ENCODE measurements around the gene PTGR3.
"Not testable (repeated sequence)": the region's sequence is repeated elsewhere in the genome, so short reads cannot be mapped to it uniquely, and the experiment has no call there.

PTGR3 gene

GRCh38 chr18:75189696-75190095 is 19.2 kb downstream of the PTGR3 start:
- Histone ChIP-seq H3K4me3 (ENCODE audit: low read length) (no peak overlapping the region), H3K4me2 (ENCODE audit: low read length) (no peak overlapping the region), H3K9ac (ENCODE audit: low read depth, low read length) (no peak overlapping the region), H3K9me3 (replicated peaks; ENCODE audit: low read length) (no peaks in the 10 kb centered on the region), H3K4me1 (ENCODE audit: control insufficient read depth, insufficient read depth, low read length) (no peaks in the 10 kb centered on the region), H3K36me3 (ENCODE audit: insufficient read depth, low read length) (no peaks in the 10 kb centered on the region), H3K27me3 (ENCODE audit: control insufficient read depth, insufficient read depth, low read length) (no peaks in the 10 kb centered on the region)

GRCh38 chr18:75187702-75188101 is 21.2 kb downstream of the PTGR3 start:
- H3K36me3 ChIP-seq (ENCODE audit: insufficient read depth, low read length); H3K4me3 ChIP-seq (ENCODE audit: low read length); H3K9ac ChIP-seq (ENCODE audit: low read depth, low read length); H3K9me3 ChIP-seq (replicated peaks; ENCODE audit: low read length); H3K4me1 ChIP-seq (ENCODE audit: control insufficient read depth, insufficient read depth, low read length); H3K27me3 ChIP-seq (ENCODE audit: control insufficient read depth, insufficient read depth, low read length); H3K4me2 ChIP-seq (ENCODE audit: low read length): not testable (repeated sequence)

GRCh38 chr18:75185460-75185859 is 23.5 kb downstream of the PTGR3 start:
- no peaks in the 10 kb centered on the region for H3K9me3 ChIP-seq (replicated peaks; ENCODE audit: low read length)
- no peaks in the 10 kb centered on the region for H3K27me3 ChIP-seq (ENCODE audit: control insufficient read depth, insufficient read depth, low read length)
- no peak overlapping the region for H3K9ac ChIP-seq (ENCODE audit: low read depth, low read length)
- H3K4me1 ChIP-seq (ENCODE audit: control insufficient read depth, insufficient read depth, low read length) = no peaks in the 10 kb centered on the region
- no peak overlapping the region for H3K4me2 ChIP-seq (ENCODE audit: low read length)
- H3K36me3 ChIP-seq (ENCODE audit: insufficient read depth, low read length) = no peaks in the 10 kb centered on the region
- no peak overlapping the region for H3K4me3 ChIP-seq (ENCODE audit: low read length)

GRCh38 chr18:75183973-75184493 is 24.9 kb downstream of the PTGR3 start:
- no peaks in the 10 kb centered on the region for H3K9me3 ChIP-seq (replicated peaks; ENCODE audit: low read length)
- H3K4me2 ChIP-seq (ENCODE audit: low read length) = no peak overlapping the region
- no peaks in the 10 kb centered on the region for H3K4me1 ChIP-seq (ENCODE audit: control insufficient read depth, insufficient read depth, low read length)
- peaks cover 3% of the 10 kb centered on the region for H3K27me3 ChIP-seq (ENCODE audit: control insufficient read depth, insufficient read depth, low read length)
- no peak overlapping the region for H3K4me3 ChIP-seq (ENCODE audit: low read length)
- H3K36me3 ChIP-seq (ENCODE audit: insufficient read depth, low read length) = no peaks in the 10 kb centered on the region
- no peak overlapping the region for H3K9ac ChIP-seq (ENCODE audit: low read depth, low read length)

- H3K27me3 ChIP-seq (ENCODE audit: control insufficient read depth, insufficient read depth, low read length) = peaks cover 3% of the 10 kb centered on the region
- H3K4me2 ChIP-seq (ENCODE audit: low read length) = no peak overlapping the region
- no peak overlapping the region for H3K4me3 ChIP-seq (ENCODE audit: low read length)
- no peaks in the 10 kb centered on the region for H3K9me3 ChIP-seq (replicated peaks; ENCODE audit: low read length)
- no peaks in the 10 kb centered on the region for H3K36me3 ChIP-seq (ENCODE audit: insufficient read depth, low read length)
- no peaks in the 10 kb centered on the region for H3K4me1 ChIP-seq (ENCODE audit: control insufficient read depth, insufficient read depth, low read length)
- no peak overlapping the region for H3K9ac ChIP-seq (ENCODE audit: low read depth, low read length)
These were observed 25.4 kb downstream of the PTGR3 start for GRCh38 chr18:75183524-75183923.

GRCh38 chr18:75179819-75180600 is 28.9 kb downstream of the PTGR3 start:
- Histone ChIP-seq H3K36me3 (ENCODE audit: insufficient read depth, low read length) (no peaks in the 10 kb centered on the region), H3K9me3 (replicated peaks; ENCODE audit: low read length) (no peaks in the 10 kb centered on the region), H3K9ac (ENCODE audit: low read depth, low read length) (no peak overlapping the region), H3K4me3 (ENCODE audit: low read length) (no peak overlapping the region), H3K4me2 (ENCODE audit: low read length) (no peak overlapping the region), H3K4me1 (ENCODE audit: control insufficient read depth, insufficient read depth, low read length) (no peaks in the 10 kb centered on the region), H3K27me3 (ENCODE audit: control insufficient read depth, insufficient read depth, low read length) (peaks cover 3% of the 10 kb centered on the region)

- Histone ChIP-seq H3K9ac (ENCODE audit: low read depth, low read length) (no peak overlapping the region), H3K4me1 (ENCODE audit: control insufficient read depth, insufficient read depth, low read length) (no peaks in the 10 kb centered on the region), H3K27me3 (ENCODE audit: control insufficient read depth, insufficient read depth, low read length) (peaks cover 3% of the 10 kb centered on the region), H3K9me3 (replicated peaks; ENCODE audit: low read length) (no peaks in the 10 kb centered on the region), H3K36me3 (ENCODE audit: insufficient read depth, low read length) (no peaks in the 10 kb centered on the region), H3K4me2 (ENCODE audit: low read length) (no peak overlapping the region), H3K4me3 (ENCODE audit: low read length) (no peak overlapping the region)
These were observed 30.6 kb downstream of the PTGR3 start for GRCh38 chr18:75178376-75178775.

GRCh38 chr18:75176849-75177248 is 32.1 kb downstream of the PTGR3 start:
- no peaks in the 10 kb centered on the region for H3K9me3 ChIP-seq (replicated peaks; ENCODE audit: low read length)
- H3K9ac ChIP-seq (ENCODE audit: low read depth, low read length) = no peak overlapping the region
- H3K4me3 ChIP-seq (ENCODE audit: low read length) = no peak overlapping the region
- H3K4me1 ChIP-seq (ENCODE audit: control insufficient read depth, insufficient read depth, low read length) = no peaks in the 10 kb centered on the region
- H3K36me3 ChIP-seq (ENCODE audit: insufficient read depth, low read length) = no peaks in the 10 kb centered on the region
- no peak overlapping the region for H3K4me2 ChIP-seq (ENCODE audit: low read length)
- peaks cover 3% of the 10 kb centered on the region for H3K27me3 ChIP-seq (ENCODE audit: control insufficient read depth, insufficient read depth, low read length)

GRCh38 chr18:75173738-75174137 is 35.2 kb downstream of the PTGR3 start:
- H3K4me1 ChIP-seq (ENCODE audit: control insufficient read depth, insufficient read depth, low read length) = no peaks in the 10 kb centered on the region
- H3K4me3 ChIP-seq (ENCODE audit: low read length) = no peak overlapping the region
- no peaks in the 10 kb centered on the region for H3K27me3 ChIP-seq (ENCODE audit: control insufficient read depth, insufficient read depth, low read length)
- H3K4me2 ChIP-seq (ENCODE audit: low read length) = no peak overlapping the region
- no peaks in the 10 kb centered on the region for H3K36me3 ChIP-seq (ENCODE audit: insufficient read depth, low read length)
- no peak overlapping the region for H3K9ac ChIP-seq (ENCODE audit: low read depth, low read length)
- H3K9me3 ChIP-seq (replicated peaks; ENCODE audit: low read length) = no peaks in the 10 kb centered on the region

GRCh38 chr18:75173125-75173432 is 35.9 kb downstream of the PTGR3 start:
- H3K36me3 ChIP-seq (ENCODE audit: insufficient read depth, low read length) = no peaks in the 10 kb centered on the region
- H3K27me3 ChIP-seq (ENCODE audit: control insufficient read depth, insufficient read depth, low read length) = peaks cover 3% of the 10 kb centered on the region
- no peak overlapping the region for H3K4me3 ChIP-seq (ENCODE audit: low read length)
- H3K9me3 ChIP-seq (replicated peaks; ENCODE audit: low read length) = no peaks in the 10 kb centered on the region
- H3K4me1 ChIP-seq (ENCODE audit: control insufficient read depth, insufficient read depth, low read length) = no peaks in the 10 kb centered on the region
- H3K4me2 ChIP-seq (ENCODE audit: low read length) = no peak overlapping the region
- no peak overlapping the region for H3K9ac ChIP-seq (ENCODE audit: low read depth, low read length)

- H3K27me3 ChIP-seq (ENCODE audit: control insufficient read depth, insufficient read depth, low read length) = peaks cover 3% of the 10 kb centered on the region
- H3K36me3 ChIP-seq (ENCODE audit: insufficient read depth, low read length) = no peaks in the 10 kb centered on the region
- no peaks in the 10 kb centered on the region for H3K9me3 ChIP-seq (replicated peaks; ENCODE audit: low read length)
- no peak overlapping the region for H3K4me2 ChIP-seq (ENCODE audit: low read length)
- no peak overlapping the region for H3K9ac ChIP-seq (ENCODE audit: low read depth, low read length)
- H3K4me3 ChIP-seq (ENCODE audit: low read length) = no peak overlapping the region
- no peaks in the 10 kb centered on the region for H3K4me1 ChIP-seq (ENCODE audit: control insufficient read depth, insufficient read depth, low read length)
These were observed 36.4 kb downstream of the PTGR3 start for GRCh38 chr18:75172299-75173124.

All from skeletal muscle satellite cell (primary cell).